HG02623 (cell line): ENCODE data around the gene SEPTIN2.
"Not testable (repeated sequence)": the region's sequence is repeated elsewhere in the genome, so short reads cannot be mapped to it uniquely, and the experiment has no call there.

ENCODE experiments used
- ATAC-seq: cut with Tn5 transposase; IDR thresholded peaks from one replicate; pipeline ENCODE4 v1.9.1; 2021; ENCODE audit warnings: moderate library complexity; ENCODE audit not compliant: unreplicated experiment

Gene SEPTIN2

DNA sequence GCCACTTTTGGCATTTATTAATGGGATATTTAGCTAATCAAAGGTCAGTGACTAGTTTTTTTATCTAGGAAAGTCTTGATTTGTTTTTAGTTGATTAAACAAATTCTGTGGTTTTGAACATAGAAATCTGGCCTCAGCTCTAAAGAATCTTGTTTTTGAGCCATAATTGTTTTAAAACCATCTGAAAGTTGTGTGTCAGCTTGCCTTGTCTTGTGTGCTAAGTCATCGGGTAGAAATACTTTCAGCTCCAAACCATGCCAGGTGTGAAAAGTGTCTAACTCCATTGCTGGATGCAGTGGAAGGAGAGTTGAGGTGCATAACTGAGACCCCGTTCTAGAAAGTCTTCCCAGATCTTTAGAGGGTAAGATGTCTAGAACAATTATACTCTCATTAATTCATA is 63.1 kb downstream of the SEPTIN2 start:
- ATAC-seq, result no peak

- no peak for ATAC-seq
These were observed 64.1 kb downstream of the SEPTIN2 start for GRCh38 chr2:241379481-241380480.

DNA sequence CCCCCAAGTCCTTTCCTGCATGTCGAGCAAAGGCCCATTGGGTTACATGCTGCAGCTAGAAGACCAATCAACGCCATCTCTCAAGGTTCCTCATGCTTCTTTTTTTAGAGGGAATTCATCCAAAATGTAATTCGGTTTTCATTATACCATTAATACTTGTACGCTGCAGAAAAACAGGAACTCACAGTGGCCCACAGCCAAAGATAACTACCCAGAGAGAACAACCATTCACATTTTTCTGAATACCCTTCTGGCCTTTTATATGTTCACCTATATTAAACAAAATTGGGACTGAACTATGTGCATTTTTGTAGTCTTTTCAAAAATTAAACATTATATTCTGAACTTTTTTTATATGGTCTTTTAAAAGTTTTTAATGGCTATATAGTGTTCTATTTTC is 66.1 kb downstream of the SEPTIN2 start:
- no peak for ATAC-seq

- ATAC-seq, result not testable (repeated sequence)
These were observed 69.7 kb downstream of the SEPTIN2 start for GRCh38 chr2:241385450-241385849.

DNA sequence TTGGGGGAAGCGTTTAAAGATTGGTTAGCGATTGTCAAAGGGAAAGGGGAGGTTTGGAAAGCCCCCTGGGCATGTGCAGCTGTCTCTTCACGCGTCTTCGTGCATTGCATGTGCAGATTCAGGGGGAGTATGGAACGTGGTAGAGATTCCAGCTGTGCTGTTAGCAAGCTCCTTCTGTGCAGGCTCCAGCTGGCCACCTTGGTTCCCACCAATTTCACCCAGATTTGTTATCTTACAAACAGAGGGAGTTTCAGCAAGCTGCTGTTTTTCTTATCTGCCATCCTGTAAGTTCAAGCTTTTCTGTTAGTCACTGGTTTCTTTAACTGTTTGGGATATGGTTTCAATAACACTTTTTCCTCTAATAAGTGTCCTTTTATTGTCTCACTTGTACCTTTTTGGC is 70.8 kb downstream of the SEPTIN2 start:
- no peak for ATAC-seq

DNA sequence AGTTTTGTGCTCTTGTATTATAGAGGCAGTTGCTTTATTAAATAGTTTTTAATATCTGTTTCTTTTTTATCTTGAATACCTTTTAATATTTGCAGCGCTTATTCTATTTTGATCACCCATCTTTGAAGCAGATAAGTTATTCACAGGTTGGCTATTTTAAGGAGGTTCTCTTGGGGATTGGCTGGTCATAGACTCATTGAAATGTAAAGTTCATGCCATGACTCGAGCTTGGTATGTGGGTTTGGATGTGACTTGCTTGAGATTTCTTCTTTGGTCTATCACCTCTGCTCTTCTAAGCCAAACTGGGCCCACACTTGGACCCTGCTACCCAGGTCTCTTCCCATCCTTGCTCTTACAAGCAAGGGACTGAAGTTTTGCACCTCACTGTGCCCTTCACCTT is 74.0 kb downstream of the SEPTIN2 start:
- ATAC-seq, result no peak

DNA sequence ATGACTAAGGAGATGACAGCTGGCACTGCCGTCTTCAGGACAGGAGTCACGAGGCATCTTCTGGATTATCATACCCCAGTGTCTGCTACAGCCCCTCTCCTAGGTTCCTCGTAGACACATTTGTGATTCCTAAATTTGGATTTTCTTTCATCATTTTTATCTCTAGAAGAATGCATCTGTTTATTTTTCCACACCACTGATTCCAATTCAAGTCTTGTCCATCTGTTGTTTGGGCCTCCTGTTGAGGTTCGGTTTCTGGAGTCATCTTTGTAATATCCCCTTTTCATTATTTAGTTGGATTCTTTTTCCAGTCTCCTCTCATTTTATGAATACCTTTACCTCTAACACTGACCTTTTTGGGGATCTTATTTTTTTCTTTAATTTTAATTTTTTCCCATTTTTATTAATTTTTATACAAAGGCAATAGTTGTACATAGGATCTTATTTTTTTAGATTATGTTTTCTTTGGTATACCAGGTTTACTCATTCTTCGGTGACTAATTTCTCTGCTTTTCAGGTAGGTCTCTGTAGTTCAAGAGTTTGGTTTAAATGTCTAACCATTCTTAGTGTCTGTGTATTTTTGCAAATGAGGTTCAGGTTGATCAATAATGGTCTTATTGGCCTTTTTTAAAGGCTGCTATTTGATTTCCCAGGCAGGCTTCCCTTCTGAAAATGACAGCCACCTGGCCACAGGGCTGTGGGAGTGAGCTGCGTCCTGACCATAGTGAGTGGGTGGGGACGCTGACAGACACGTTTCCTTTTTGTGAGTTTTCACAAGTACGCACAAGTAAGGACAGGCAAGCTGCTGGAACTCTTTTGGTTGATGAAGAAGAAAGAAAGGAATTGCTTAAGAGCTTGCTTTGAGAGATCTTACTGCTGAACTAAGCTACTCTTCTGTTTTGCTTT is 74.8 kb downstream of the SEPTIN2 start:
- ATAC-seq, result no peak

DNA sequence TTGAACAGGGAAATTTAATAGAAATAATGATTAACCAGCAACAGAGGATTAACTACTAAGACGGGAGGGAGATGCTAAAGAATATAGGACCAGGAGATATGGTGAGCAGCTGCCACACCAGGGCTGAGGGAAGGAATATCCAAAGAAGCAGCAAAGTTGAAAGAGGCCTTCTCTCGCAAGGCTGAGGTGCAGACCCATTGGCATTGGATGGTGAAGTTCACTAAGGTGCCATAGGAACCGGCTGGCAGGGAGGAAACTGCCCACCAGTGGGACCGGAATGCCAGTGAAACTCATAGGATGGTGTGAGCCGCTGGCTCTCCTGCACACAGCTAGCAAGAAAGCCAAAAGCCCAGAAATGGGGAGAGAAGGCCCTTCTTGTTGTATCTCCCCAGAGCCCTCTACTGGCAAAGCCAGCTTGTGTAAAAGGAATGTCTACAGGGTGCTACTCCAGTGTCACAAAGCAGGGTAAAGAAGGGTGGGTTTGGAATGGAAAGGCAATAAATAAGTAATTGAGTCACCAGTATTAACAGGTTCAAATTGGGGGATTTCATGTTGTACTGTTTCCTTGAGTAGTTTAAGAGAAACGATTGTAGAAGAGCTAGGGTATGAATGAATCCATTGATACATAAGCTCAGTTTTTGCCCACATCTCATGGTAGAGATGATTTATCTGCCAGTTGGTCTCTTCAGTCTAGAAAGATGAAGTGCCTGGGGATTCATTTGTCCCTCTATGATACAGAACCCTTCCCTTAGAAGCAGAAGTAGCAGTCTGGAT is 76.4 kb downstream of the SEPTIN2 start:
- no peak for ATAC-seq

GRCh38 chr2:241392753-241393152 is 77.0 kb downstream of the SEPTIN2 start:
- not testable (repeated sequence) for ATAC-seq

GRCh38 chr2:241393524-241394196 is 77.9 kb downstream of the SEPTIN2 start:
- no peak for ATAC-seq

- not testable (repeated sequence) for ATAC-seq
These were observed 81.1 kb downstream of the SEPTIN2 start for GRCh38 chr2:241396809-241397208.

DNA sequence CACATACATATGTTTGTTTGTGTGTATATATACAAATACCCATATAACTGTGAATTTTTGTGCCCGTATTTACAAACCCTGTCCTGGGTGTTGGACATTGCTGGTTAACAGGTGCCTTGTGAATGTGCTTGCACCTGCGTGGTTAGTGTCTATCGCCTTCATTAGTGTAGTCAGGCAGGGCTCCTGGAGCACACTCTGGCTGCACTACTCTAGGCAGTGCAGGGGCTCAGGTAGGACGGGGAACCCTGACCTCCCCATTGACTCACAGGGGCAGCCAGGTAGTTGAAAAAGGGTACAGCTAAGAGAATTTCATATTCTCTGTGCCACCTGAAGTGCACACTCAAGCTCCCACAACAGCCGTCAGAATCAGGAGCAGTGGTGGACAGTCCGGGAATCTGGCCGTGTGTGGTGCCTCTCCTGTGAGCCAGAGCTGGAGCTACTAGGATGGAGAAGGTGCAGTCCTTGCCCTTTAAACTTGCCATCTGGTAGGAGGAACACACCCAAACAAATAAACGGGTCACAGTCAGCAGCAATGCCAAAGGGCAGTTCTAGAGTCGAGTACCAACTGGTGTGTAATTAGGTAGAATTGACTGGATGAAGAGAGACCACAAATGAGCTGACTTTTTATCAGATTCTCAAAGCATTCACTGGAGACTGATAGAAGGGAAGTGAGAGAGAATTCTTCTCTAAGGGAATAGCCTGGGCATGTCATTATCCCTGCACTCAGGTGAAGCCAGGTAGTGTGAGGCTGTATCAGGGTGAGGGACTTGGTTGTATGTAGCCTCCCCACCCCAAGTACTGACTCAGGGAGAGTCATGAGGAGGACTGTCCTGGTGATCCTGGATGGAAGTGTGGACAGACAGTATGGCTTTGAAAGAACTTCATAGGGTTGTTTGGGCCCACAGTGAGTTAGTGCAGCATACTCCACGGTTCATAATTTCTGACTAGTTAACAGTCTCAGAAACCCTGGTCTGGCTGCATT is 84.5 kb downstream of the SEPTIN2 start:
- ATAC-seq, result no peak
